HEK293T (cell line): ENCODE results near the gene B3GNT5.

Experiments
- CTCF ChIA-PET: fragments of 350-600 bp; formaldehyde crosslinking; extraction: SDS; loops from one replicate; lab custom pipeline; 2021; ENCODE audit warnings: antibody characterized with exemption, inconsistent platforms; lab: Yijun Ruan, JAX
- POLR2A ChIA-PET: fragments of 350-600 bp; formaldehyde crosslinking; extraction: SDS; loops from one replicate; lab custom pipeline; 2020; ENCODE audit warnings: antibody characterized with exemption, inconsistent platforms; lab: Yijun Ruan, JAX
- DNase-seq: peaks from one replicate; pipeline ENCODE4 v3.0.0; 2012; ENCODE audit warnings: mixed read lengths; ENCODE audit errors: extremely low spot score
- ARNT ChIP-seq: fragments of 450-650 bp; IDR thresholded peaks from 2 replicates; pipeline ENCODE4 v1.6.1; 2017; ENCODE audit warnings: mild to moderate bottlenecking
- BHLHE40 ChIP-seq: fragments of 450-650 bp; IDR thresholded peaks from 2 replicates; pipeline ENCODE4 v1.6.1; 2016; ENCODE audit warnings: mild to moderate bottlenecking, moderate library complexity, borderline replicate concordance
- CTBP1 ChIP-seq: fragments of 450-650 bp; IDR thresholded peaks from 2 replicates; pipeline ENCODE4 v1.6.1; 2016; ENCODE audit warnings: borderline replicate concordance
- ELF4 ChIP-seq: fragments of 450-650 bp; IDR thresholded peaks from 2 replicates; pipeline ENCODE4 v1.6.1; 2017; ENCODE audit warnings: antibody characterized with exemption
- FOXA1 ChIP-seq: fragments of 450-650 bp; IDR thresholded peaks from 2 replicates; pipeline ENCODE4 v1.6.1; 2016; ENCODE audit warnings: mild to moderate bottlenecking
- FOXK2 ChIP-seq: fragments of 450-650 bp; IDR thresholded peaks from 2 replicates; pipeline ENCODE4 v1.6.1; 2016; ENCODE audit warnings: mild to moderate bottlenecking
- FOXM1 ChIP-seq: fragments of 450-650 bp; IDR thresholded peaks from 2 replicates; pipeline ENCODE4 v1.6.1; 2017; ENCODE audit warnings: mild to moderate bottlenecking, borderline replicate concordance
- HDGF ChIP-seq: fragments of 450-650 bp; IDR thresholded peaks from 2 replicates; pipeline ENCODE4 v1.6.1; 2017; ENCODE audit warnings: antibody characterized with exemption, borderline replicate concordance
- L3MBTL2 ChIP-seq: fragments of 450-650 bp; conservative IDR thresholded peaks from 2 replicates; pipeline ENCODE4 v1.6.1; 2016; ENCODE audit warnings: mild to moderate bottlenecking
- LEF1 ChIP-seq: fragments of 450-650 bp; IDR thresholded peaks from 2 replicates; pipeline ENCODE4 v1.6.1; 2017; ENCODE audit warnings: mild to moderate bottlenecking, borderline replicate concordance
- NFRKB ChIP-seq: fragments of 450-650 bp; IDR thresholded peaks from 2 replicates; pipeline ENCODE4 v1.6.1; 2016; ENCODE audit warnings: mild to moderate bottlenecking, moderate library complexity
- SP1 ChIP-seq: fragments of 450-650 bp; IDR thresholded peaks from 2 replicates; pipeline ENCODE4 v1.6.1; 2017
- SUZ12 ChIP-seq: fragments of 450-650 bp; IDR thresholded peaks from 2 replicates; pipeline ENCODE4 v1.6.1; 2016; ENCODE audit warnings: mild to moderate bottlenecking
- TARDBP ChIP-seq: fragments of 450-650 bp; IDR thresholded peaks from 2 replicates; pipeline ENCODE4 v1.6.1; 2016
- ZNF384 ChIP-seq: fragments of 450-650 bp; IDR thresholded peaks from 2 replicates; pipeline ENCODE4 v1.6.1; 2016
- TF ChIP-seq, protein P1 (sequence below): fragments of 450-650 bp; IDR thresholded peaks from 2 replicates; pipeline ENCODE4 v1.6.1; 2016

The B3GNT5 gene

DNA sequence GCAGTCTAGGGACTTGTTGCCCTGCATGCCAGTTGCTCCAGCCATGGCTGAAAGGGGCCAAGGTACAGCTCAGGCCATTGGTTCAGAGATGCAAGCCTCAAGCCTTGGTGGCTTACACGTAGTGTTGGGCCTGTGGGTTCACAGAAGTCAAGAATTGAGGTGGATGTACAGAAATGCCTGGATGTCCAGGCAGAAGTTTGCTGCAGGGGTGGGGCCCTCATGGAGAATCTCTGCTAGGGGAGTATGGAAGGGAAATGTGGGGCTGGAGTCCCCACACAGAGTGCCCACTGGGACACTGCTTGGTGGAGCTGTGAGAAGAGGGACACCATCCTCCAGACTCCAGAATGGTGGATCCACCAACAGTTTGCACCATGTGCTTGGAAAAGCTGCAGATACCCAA, 10.6 kb upstream of the B3GNT5 start:
- CTCF ChIA-PET: no interaction called here
- TF ChIP-seq FOXM1 (no peak), SP1 (no peak), ELF4 (no peak), ARNT (no peak), TARDBP (no peak), ZNF384 (no peak), SUZ12 (no peak), FOXA1 (no peak), HDGF (no peak)
- POLR2A ChIA-PET: no interaction called here
- no peak for DNase-seq

DNA sequence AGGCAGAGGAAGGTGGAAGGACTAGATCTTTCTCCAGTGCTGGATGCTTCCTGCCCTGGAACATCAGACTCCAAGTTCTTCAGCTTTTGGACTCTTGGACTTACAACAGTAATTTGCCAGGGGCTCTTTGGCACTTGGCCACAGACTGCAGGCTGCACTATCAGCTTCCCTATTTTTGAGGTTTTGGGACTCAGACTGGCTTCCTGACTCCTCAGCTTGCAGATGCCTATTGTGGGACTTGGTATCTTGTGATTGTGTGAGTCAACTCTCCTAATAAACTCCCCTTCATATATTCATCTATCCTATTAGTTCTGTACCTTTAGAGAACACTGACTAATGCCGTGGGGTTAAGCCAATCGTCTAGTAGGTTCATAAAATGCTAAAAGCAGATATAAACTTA, 8.8 kb upstream of the B3GNT5 start:
- POLR2A ChIA-PET: no interaction called here
- CTCF ChIA-PET: no interaction called here
- DNase-seq: no peak
- TF ChIP-seq SUZ12: no peak
- TF ChIP-seq BHLHE40: no peak
- TF ChIP-seq ELF4: no peak

DNA sequence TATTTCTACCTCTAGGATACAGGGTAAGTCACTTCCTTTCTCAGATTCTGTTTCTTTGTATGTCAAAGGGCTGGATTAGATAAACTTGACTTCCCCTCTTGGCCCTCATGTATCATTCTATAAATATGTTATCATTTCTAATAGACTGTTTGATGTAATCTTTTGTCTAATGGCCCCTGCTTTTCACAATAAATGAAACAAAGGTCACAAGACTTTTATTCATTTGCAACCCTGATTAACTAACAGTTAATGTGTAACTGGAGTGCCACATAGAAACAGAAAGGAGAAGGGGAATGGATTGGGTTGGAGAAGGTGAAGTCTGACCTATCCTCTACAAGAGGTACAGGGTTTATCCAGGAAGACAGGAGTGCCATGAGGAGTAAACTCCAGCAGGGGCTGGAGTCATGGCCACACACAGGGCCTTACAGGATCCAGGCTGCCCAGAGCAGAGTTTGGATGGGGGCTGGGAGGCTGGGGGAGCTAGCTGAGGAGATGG, 8.0 kb upstream of the B3GNT5 start:
- TF ChIP-seq ELF4: no peak
- ChIA-PET CTCF (no interaction called here), POLR2A (no interaction called here)
- no peak for DNase-seq

DNA sequence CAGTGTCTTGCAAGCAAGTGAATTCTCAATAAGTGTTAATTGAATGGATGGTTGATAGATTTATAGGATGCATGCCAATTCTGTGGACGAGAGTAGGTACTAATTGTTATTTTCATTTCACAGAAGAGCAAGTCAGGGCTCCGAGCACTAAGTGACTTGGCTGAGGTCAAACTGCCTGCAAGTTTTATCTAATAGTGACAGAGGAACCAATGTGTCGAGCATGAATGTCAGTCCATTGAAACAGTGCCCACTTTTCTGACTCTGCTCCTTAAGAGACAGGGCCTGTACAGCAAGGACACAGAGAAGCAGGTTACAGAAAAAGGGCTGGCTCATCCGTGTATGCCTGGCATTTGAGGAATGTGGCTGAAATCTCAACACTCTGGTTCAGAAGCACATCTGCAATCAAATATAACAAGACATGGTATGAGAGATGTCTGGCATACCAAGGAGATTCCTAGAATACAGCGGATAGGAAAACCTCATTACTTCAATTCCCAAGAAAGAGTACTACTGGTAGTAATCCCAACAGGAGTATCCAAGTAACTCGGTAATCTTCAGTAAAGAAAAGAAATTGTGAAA, 6.0 kb upstream of the B3GNT5 start:
- CTCF ChIA-PET: no interaction called here
- TF ChIP-seq L3MBTL2 (no peak), FOXA1 (no peak), CTBP1 (no peak)
- POLR2A ChIA-PET: no interaction called here
- no peak for DNase-seq

DNA sequence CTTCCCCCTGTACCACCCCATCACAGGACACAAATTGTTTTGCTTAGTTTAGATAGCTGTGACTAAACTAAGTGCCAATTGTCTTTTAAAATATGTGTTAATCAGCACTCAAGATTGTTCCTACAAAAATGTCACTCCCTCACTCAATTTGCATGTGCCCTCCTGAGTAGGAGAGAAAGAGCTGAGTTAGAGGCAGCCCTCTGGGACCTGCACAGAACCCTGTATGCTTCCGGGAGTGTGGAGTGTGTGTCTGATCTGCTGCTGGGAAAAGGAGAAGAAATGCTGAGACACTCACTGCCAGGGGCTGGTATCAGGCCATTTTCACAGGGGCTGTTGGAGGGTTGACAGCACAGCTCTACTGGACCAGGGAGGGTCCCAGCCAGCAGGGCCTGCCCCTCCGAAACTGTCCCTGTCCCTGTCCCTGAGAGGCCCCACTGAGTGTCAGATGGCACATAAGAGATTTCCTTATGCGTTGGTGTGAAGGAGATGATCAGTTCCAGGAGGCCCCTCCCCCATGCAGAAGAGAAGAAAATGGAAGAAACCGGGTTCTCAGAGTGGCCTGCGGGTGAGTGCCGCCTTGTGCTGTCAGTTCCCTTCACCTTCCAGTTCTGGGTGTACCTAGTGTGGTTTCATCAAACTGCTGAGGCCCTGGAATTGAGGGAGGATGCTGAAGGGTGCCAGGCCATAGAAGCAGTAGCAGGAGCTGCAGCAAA, 3.9 kb upstream of the B3GNT5 start:
- POLR2A ChIA-PET: no interaction called here
- CTCF ChIA-PET: no interaction called here

DNA sequence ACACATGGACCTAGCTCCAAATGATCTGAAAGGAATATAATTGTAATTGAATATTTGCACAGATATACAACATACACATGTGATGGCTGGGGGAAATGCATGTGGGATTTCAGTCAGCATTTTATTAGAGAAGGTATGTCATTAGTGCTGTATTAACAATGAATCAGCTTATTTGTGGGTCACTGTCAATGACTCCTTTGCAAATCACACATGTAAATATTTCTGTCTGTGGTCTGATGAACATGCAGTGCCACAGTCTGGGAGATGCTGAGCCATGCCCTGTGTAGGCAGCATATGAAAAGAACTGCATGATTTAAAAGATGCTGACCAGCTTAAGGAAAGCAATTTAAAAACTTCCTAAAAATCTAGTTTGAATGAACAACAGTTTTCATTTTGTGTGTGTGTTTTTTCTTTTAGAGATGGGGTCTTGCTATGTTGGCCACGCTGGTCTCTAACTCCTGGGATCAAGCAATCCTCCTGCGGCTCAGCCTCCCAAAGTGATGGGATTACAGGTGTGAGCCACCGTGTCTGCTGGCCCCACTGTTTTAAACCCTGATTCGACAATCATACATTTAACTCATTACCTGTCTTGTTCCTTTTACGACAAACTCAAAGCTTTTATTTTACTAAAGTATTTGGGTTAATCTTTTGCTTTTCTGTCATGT, 803 bp upstream of the B3GNT5 start:
- ChIA-PET POLR2A (no interaction called here), CTCF (no interaction called here)
- DNase-seq: no peak
- no peak for TF ChIP-seq FOXM1
- no peak for TF ChIP-seq BHLHE40
- no peak for TF ChIP-seq ZNF384
- no peak for TF ChIP-seq FOXK2
- no peak for TF ChIP-seq SP1
- no peak for TF ChIP-seq HDGF
- TF ChIP-seq FOXA1: no peak
- no peak for TF ChIP-seq ARNT
- TF ChIP-seq NFRKB: no peak
- no peak for TF ChIP-seq TARDBP
- TF ChIP-seq SUZ12: no peak
- TF ChIP-seq ELF4: no peak
- no peak for TF ChIP-seq LEF1

More for the DNA sequence above, 3.9 kb upstream of the B3GNT5 start:
- DNase-seq: no peak
- TF ChIP-seq FOXM1 (no peak), BHLHE40 (no peak), HDGF (no peak), CTBP1 (no peak), SP1 (no peak), ARNT (no peak), L3MBTL2 (no peak), TARDBP (no peak), SUZ12 (no peak)

DNA sequence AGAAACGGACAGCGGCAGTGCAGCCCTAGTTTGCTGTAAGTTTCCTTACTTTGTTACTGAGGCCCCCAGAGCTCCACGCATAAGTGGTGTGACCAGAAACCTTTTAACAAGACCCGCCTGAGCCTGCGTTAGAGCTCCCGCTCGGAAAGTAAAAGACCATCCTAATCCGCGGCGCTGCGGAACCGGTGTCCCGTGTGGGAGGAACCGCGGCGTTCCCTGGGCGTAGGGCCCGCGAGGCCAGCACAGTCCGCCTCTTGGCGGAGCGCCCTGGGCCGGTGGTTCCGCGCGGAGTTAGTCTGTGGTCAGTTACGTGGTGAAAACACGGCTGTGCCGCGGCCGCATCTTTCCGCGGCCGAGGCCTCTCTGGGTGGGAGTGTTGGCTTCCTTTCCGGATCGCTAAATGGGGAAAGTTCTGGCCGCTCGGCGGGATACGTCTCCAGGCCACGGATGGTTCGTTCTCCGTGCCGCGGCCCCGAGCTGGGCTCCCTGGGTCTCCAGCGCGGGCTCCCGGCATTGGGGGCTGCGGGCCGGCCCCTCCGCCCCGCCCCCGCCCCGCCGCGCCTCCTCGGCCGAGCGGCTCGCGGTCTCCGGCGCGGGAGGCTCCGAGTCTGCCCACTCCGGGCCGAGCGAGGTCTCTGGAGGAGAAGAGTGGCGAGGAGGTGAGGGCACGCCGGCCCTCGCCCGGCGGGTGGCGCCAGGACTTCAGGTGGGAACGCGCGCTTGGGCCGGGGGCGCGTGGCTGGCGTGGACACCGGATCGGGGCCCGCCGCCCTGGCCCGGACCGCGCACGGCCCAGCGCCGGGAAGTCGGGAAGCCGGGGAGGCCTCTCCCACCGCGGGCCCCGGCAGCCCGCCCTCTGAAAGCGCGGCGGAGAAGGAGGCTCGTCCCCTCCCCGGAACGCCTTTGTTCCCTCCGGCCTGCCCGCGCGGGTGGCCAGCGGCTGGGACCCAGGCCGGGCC, 754 bp downstream of the B3GNT5 start:
- CTCF ChIA-PET: no interaction called here
- peak; percentile 22 for DNase-seq
- TF ChIP-seq FOXM1 (no peak), ELF4 (no peak), LEF1 (no peak), ARNT (no peak), CTBP1 (no peak), NFRKB (no peak), L3MBTL2 (no peak), BHLHE40 (no peak), SUZ12 (no peak), FOXK2 (no peak), HDGF (no peak), ZNF384 (no peak), TARDBP (no peak), FOXA1 (no peak), SP1 (no peak)
- TF ChIP-seq, protein P1, sequence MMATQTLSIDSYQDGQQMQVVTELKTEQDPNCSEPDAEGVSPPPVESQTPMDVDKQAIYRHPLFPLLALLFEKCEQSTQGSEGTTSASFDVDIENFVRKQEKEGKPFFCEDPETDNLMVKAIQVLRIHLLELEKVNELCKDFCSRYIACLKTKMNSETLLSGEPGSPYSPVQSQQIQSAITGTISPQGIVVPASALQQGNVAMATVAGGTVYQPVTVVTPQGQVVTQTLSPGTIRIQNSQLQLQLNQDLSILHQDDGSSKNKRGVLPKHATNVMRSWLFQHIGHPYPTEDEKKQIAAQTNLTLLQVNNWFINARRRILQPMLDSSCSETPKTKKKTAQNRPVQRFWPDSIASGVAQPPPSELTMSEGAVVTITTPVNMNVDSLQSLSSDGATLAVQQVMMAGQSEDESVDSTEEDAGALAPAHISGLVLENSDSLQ: no peak
- POLR2A ChIA-PET: interaction anchor here (0.7 kb wide), 1 partner anchor 129 kb away, joined by 3 read pairs; no protein-coding TSS in a partner anchor
